OCI-LY7 (cell line): ENCODE data around the gene HCFC1. TPM values are rescaled to one million over a fixed set of nuclear protein-coding genes. Genes with fewer than 3 reads are reported as not detected.

ENCODE experiments used
- BruUV-seq: library from RNA; stranded (reverse); fragments of 400-500 nt; replicated peaks from 2 replicates; lab custom pipeline; 2021; lab: Mats Ljungman, UMichigan
- CTCF ChIA-PET: fragments of 300-600 bp; sonication (Branson Sonifier 250); formaldehyde crosslinking; loops from one replicate; lab custom pipeline; 2022; ENCODE audit warnings: antibody characterized with exemption; ENCODE audit not compliant: unreplicated experiment; lab: Charles Lee
- POLR2A ChIA-PET: fragments of 300-600 bp; sonication (Branson Sonifier 250); formaldehyde crosslinking; loops from one replicate; lab custom pipeline; 2022; ENCODE audit warnings: antibody characterized with exemption; lab: Charles Lee
- DNase-seq: peaks from one replicate; pipeline ENCODE4 v3.0.0-alpha.2; 2015; ENCODE audit warnings: low spot score
- H2AFZ ChIP-seq: fragments of 200-600 bp; sonication (generic), shearing (Covaris generic); 2 replicates; pipeline ENCODE4 v1.6.1; 2014; ENCODE audit warnings: mild to moderate bottlenecking, antibody characterized with exemption, low read length, moderate library complexity
- H3K27ac ChIP-seq: fragments of 200-600 bp; sonication (generic); 2 replicates; pipeline ENCODE4 v1.5.1; 2014; ENCODE audit warnings: mixed run types, low read depth, mild to moderate bottlenecking, moderate library complexity, low read length, inconsistent platforms; ENCODE audit not compliant: poor library complexity, severe bottlenecking
- H3K36me3 ChIP-seq: fragments of 200-600 bp; sonication (generic); 2 replicates; pipeline ENCODE4 v1.6.1; 2014; ENCODE audit warnings: mild to moderate bottlenecking, antibody characterized with exemption, low read length, moderate library complexity, mixed read lengths; ENCODE audit not compliant: insufficient read depth
- H3K4me1 ChIP-seq: fragments of 200-600 bp; sonication (generic); 2 replicates; pipeline ENCODE4 v1.5.1; 2014; ENCODE audit warnings: mild to moderate bottlenecking, low read length; ENCODE audit not compliant: insufficient read depth, poor library complexity, severe bottlenecking
- H3K4me2 ChIP-seq: fragments of 200-600 bp; sonication (generic); 2 replicates; pipeline ENCODE4 v1.6.1; 2014; ENCODE audit warnings: mild to moderate bottlenecking, low read length
- H3K4me3 ChIP-seq: fragments of 200-600 bp; sonication (generic); 2 replicates; pipeline ENCODE4 v1.5.1; 2014; ENCODE audit warnings: mild to moderate bottlenecking, low read depth, low read length; ENCODE audit not compliant: poor library complexity, severe bottlenecking
- H3K79me2 ChIP-seq: fragments of 200-600 bp; sonication (generic); 2 replicates; pipeline ENCODE4 v1.6.1; 2016; ENCODE audit warnings: low read depth, mild to moderate bottlenecking, low read length, moderate library complexity, mixed read lengths; ENCODE audit not compliant: insufficient read depth
- H3K9me2 ChIP-seq: fragments of 200-600 bp; sonication (generic); 2 replicates; pipeline ENCODE4 v1.6.1; 2016; ENCODE audit warnings: mild to moderate bottlenecking, low read length, mixed read lengths; ENCODE audit not compliant: insufficient read depth
- H3K9me3 ChIP-seq: fragments of 200-600 bp; sonication (generic); 2 replicates; pipeline ENCODE4 v1.6.1; 2014; ENCODE audit warnings: mild to moderate bottlenecking, mixed run types, low read length, mixed read lengths
- H4K20me1 ChIP-seq: fragments of 200-600 bp; sonication (generic); 2 replicates; pipeline ENCODE4 v1.6.1; 2014; ENCODE audit warnings: mild to moderate bottlenecking, antibody characterized with exemption, low read length, moderate library complexity, mixed read lengths; ENCODE audit not compliant: insufficient read depth
- EZH2phosphoT487 ChIP-seq: fragments of 200-600 bp; sonication (generic); IDR thresholded peaks from 2 replicates; pipeline ENCODE4 v1.6.1; 2018; ENCODE audit warnings: low read depth, borderline replicate concordance, mild to moderate bottlenecking, mixed run types, antibody characterized with exemption, low read length, moderate library complexity, mixed read lengths
- intact Hi-C: fragments of 100-400 bp; cut with micrococcal nuclease; formaldehyde crosslinking; loops from one replicate; pipeline ENCODE4 v1.10.0; 2022; ENCODE audit not compliant: unreplicated experiment
- total RNA-seq, 2 experiments: library from RNA; depleted of rRNA in 1 of 2; stranded (reverse); fragments of >200 nt in 1 of 2; shearing (Covaris generic) in 1 of 2; gene quantifications; 2 replicates each; pipeline ENCODE4 v1.2.3, GENCODE V29; 2014 to 2022
- TF ChIP-seq, protein P1 (sequence below): fragments of 200-600 bp; sonication (generic); conservative IDR thresholded peaks from 2 replicates; pipeline ENCODE4 v1.5.1; 2014; ENCODE audit warnings: mild to moderate bottlenecking, antibody characterized with exemption, low read length, moderate library complexity, mixed read lengths

The HCFC1 gene
- total RNA-seq, 2 experiments from 2014 or later: 64.2 to 134 TPM

- Histone ChIP-seq H2AFZ (no peak overlapping the region), H3K4me3 (no peak overlapping the region), H3K9me2 (no peaks in the 10 kb centered on the region), H3K27ac (no peak overlapping the region), H3K4me2 (no peak overlapping the region; the same call in none of the 2 replicates), H3K4me1 (peaks cover 31% of the 10 kb centered on the region), H4K20me1 (no peaks in the 10 kb centered on the region), H3K36me3 (no peaks in the 10 kb centered on the region), H3K79me2 (no peaks in the 10 kb centered on the region), H3K9me3 (no peaks in the 10 kb centered on the region)
- TF ChIP-seq, protein P1, sequence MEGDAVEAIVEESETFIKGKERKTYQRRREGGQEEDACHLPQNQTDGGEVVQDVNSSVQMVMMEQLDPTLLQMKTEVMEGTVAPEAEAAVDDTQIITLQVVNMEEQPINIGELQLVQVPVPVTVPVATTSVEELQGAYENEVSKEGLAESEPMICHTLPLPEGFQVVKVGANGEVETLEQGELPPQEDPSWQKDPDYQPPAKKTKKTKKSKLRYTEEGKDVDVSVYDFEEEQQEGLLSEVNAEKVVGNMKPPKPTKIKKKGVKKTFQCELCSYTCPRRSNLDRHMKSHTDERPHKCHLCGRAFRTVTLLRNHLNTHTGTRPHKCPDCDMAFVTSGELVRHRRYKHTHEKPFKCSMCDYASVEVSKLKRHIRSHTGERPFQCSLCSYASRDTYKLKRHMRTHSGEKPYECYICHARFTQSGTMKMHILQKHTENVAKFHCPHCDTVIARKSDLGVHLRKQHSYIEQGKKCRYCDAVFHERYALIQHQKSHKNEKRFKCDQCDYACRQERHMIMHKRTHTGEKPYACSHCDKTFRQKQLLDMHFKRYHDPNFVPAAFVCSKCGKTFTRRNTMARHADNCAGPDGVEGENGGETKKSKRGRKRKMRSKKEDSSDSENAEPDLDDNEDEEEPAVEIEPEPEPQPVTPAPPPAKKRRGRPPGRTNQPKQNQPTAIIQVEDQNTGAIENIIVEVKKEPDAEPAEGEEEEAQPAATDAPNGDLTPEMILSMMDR: no peak
- no peak for TF ChIP-seq EZH2phosphoT487
- no TSS peak for BruUV-seq
- CTCF ChIA-PET: no interaction called here
- DNase-seq: no peak
- intact Hi-C loops: no loop called here
- POLR2A ChIA-PET: no interaction called here
These were observed 32.7 kb upstream of the HCFC1 start for GRCh38 chrX:154004315-154004714.

DNA sequence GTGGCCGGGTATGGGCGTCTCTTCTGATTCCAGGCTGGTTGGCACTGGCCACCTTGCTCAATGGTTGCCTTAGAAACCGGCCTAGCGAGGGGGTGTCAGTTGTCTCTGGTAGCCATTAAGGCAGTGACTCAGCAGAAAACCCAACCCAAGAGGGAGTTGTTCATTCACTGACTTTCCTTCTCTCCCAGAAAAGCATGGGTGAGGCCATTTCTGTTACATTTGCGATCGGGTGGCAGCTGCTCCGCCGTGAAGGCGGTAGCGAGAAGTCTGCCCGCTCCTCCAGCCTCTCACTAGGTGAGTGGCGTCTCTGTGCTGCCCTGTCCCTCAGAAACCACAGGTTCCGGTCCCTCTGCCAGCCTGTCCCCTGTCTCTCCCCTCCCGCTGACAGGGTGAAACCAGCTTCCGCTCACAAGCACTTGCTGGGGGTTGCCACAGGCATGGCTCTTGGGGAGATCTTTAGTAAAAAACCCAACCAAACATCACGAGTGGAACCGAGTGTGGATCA, 30.6 kb upstream of the HCFC1 start:
- Histone ChIP-seq H3K4me2 (peak overlapping the region; percentile 10; the same call in 1 of the 2 replicates), H3K36me3 (no peaks in the 10 kb centered on the region), H3K4me3 (no peak overlapping the region), H3K9me2 (no peaks in the 10 kb centered on the region), H2AFZ (0 out of 2 replicates have a peak overlapping the region, but pooled peaks have one; percentile 12), H3K4me1 (peaks cover 19% of the 10 kb centered on the region), H3K79me2 (no peaks in the 10 kb centered on the region), H3K9me3 (no peaks in the 10 kb centered on the region), H3K27ac (no peak overlapping the region), H4K20me1 (no peaks in the 10 kb centered on the region)
- TF ChIP-seq, protein P1: no peak
- no peak for TF ChIP-seq EZH2phosphoT487
- CTCF ChIA-PET: no interaction called here
- DNase-seq: no peak
- no TSS peak for BruUV-seq
- intact Hi-C loops: no loop called here
- POLR2A ChIA-PET: interaction anchor here (0.6 kb wide), 1 partner anchor 968 kb away, joined by 4 read pairs; no protein-coding TSS in a partner anchor

DNA sequence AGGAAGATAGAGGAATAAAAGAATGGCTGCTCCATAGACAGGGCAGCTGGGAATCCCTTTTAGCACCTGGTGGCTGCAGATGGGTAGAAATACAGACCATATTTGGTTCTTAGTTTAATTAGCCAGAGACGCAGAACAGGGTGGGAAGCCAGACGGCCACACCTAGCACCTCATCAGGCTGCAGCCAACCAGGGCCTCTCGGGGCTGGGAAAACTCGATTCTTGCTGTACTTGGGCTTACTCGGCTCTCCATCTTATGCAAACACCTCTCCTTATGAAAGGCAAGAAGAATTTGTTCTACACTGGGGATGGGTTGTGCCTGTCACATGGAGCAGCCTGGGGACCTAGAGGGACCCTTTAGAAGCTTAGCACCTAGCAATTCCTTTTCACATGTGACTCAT, 28.4 kb upstream of the HCFC1 start:
- BruUV-seq: no TSS peak
- Histone ChIP-seq H3K4me1 (peaks cover 19% of the 10 kb centered on the region), H3K9me3 (no peaks in the 10 kb centered on the region), H3K36me3 (no peaks in the 10 kb centered on the region), H3K79me2 (no peaks in the 10 kb centered on the region), H3K4me2 (no peak overlapping the region), H3K4me3 (no peak overlapping the region), H4K20me1 (no peaks in the 10 kb centered on the region), H3K9me2 (no peaks in the 10 kb centered on the region), H2AFZ (no peak overlapping the region), H3K27ac (no peak overlapping the region)
- ChIA-PET POLR2A (no interaction called here), CTCF (no interaction called here)
- no peak for DNase-seq
- intact Hi-C loops: no loop called here
- no peak for TF ChIP-seq EZH2phosphoT487
- TF ChIP-seq, protein P1: no peak
